GM18873 (cell line): Measurements from ENCODE around the gene DNAAF3.
"Not testable (repeated sequence)": the region's sequence is repeated elsewhere in the genome, so short reads cannot be mapped to it uniquely, and the experiment has no call there.

ENCODE experiments used
- ATAC-seq: cut with Tn5 transposase; IDR thresholded peaks from one replicate; pipeline ENCODE4 v1.9.1; 2021; ENCODE audit warnings: mild to moderate bottlenecking, moderate library complexity, moderate number of reproducible peaks; ENCODE audit not compliant: unreplicated experiment, low FRiP score

DNAAF3 gene

DNA sequence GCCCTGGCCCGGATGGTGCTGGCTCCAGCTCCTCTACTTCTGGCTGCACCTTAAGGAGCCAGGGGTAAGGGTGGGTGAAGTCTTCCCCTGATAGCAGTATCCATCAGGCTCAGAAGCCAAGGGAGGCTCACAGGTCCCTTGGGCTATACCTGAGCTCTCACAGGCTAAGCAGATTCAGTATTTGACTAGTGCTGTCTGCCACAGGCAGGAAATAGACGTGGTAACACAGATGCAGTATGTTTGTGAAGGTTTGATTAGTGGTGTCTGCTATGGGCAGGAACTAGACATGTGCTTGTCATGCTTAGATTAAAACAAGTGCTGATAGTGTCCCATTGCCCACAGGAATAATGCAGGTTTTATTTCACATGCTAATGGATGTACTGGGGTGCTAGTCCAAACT lies 9.7 kb upstream of the DNAAF3 start:
- ATAC-seq: no peak

DNA sequence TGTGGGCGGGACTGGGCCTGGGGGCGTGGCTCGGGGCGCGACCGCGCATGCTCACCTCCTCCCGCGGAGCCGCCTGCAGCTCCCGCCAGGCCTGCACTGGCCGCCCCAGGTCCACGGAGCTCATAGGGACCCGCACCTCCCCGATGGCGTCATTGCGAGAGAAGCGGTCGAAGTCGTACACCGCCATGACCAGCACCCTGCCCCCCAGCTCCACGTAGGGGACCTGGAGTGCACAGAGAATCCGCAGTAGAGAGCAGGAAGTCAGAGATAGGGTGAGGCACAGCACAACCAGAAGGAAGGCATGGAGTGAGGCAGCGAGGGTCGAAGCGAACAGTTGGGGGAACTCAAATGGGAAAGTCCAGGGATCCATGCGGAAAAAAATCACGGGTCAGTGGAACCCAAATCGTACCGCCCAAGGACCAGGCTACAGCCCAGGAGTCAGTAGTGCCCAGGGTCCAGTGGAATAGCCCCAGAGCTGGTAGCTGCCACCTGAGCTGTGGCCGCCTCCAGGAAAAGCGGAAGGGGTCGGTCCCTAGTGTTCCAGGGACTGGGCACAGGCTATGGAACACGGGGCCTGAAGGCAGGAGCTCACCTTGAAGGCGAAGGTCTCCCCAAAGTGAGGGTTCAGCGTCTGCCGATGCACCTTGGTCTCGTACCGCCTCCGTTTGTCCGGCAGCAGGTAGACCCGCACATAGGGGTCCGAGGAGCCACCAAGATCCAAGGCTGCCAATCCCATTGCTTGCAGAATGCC lies 8.9 kb upstream of the DNAAF3 start:
- no peak for ATAC-seq

DNA sequence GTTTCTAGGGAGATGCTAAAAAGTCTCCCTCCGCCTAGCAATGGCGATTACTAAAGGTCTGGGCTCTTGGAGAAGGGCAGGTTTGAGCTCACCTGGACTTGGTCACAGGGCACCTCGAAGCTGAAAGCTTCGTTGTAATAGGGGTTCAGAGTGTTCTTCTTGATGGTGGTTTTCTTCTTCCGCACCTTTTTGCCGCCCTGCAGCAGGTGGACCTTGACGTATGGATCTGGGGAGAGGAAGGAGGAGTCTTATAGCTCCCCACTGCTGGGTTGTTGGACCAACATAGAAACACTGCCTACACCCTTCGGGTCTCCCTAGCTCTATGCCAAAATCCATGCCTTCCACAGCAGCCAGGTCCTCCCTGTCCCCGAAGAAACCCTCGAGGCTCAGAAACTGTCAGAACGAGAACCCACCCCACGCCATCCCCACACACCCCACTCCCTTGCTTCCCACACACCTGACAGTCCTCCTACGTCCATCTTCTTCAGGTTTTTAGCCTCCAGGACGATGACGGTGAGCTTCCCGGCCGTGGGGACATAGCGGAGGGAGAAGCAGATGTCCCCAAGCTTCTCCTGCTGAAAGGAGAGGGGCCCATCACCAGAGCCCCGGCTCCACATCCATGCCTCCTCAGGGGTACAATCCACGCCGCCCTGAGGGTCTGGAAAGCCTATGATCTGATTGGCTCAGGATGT lies 8.2 kb upstream of the DNAAF3 start:
- no peak for ATAC-seq

DNA sequence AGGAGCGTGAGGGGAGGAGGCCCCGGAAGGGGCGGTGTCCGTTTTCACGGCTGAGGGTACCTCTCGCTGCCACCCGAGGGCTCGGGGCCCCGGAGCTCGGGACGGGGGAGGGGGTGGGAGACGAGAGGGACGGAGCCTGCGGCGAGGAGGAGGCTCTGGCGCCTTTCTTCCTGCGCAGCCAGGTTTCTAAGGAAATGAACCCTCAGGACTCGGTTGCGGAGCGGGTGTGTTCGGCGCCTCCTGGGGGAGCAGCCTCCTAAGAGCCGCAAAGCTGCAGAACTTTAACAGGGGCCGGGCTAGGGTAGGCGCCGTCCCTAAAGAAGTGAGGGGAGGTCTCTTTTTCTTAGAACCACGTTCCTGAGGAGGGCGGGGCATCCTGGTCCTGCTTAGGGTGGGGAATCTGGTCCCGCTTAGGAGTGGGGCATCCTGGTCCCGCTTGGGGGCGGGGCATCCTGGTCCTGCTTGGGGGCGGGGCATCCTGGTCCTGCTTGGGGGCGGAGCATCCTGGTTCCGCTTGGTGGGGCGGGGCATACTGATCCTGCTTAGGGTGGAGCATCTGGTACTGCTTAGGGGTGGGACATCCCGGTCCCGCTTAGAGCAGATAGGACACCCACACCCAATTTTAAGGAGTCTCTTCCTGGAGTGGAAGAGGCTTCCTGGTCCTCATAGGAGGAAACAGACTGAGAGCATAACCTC lies 7.4 kb upstream of the DNAAF3 start:
- ATAC-seq: no peak

DNA sequence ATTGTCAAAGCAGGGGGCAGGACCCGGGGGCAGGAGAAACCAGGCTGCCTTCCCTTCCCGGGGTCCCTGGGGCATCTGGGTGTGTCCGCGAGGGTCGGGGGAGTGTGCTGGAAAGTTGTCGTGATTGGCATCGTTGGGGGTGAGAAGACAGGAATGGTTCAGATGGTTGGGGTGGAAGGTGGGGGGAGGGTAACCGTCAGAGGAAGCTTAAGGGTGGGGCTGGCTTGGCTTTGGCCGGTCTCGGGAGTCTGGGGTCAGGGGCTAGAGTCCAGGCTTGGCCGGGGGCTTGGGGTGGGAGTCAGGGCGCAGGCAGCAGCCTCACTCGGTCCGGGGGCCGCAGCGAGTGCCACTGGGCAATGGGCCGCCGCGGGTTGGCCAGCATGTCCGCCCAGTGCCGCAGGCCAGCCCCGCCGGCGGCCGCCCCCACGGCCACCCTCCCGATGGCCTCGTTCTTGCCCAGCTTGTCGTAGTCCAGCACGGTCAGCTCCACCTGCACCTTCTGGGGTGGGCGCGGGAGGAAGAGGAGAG lies 6.8 kb upstream of the DNAAF3 start:
- no peak for ATAC-seq

DNA sequence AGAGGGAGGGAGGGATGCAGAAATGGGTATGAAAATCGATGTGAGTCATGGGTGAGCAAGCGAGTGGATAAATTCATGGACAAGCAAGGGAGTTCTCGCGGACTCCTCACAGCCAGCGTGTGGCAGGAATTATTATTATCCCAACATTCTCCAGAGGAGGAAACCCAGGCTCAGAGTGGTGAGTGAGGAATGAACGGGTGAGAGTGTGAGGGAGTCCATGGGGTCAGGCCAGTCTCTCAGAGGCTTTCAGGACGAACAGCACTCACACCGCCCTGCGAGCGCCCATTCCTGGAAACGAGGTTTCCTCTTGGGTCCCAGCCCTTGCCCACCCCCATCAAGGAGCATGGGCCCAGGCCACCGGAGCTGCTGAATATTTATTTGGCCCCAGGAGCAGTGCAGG lies 6.3 kb upstream of the DNAAF3 start:
- ATAC-seq: no peak

DNA sequence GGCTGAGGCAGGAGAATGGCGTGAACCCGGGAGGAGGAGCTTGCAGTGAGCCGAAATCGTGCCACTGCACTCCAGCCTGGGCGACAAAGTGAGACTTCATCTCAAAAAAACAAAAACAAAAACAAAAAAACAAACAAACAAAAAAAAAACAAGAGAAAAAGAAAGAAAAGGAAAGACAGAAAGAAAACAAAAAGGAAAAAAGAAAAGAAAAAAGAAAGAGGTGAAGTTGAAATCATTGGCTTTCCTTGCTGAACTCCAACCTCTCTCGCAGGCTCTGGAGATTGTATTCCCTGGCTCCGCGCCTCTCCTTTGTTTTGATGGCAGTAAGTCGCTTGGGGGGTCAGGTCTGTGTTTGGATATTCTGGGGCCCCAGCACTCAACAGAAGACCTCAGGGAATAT lies 5.9 kb upstream of the DNAAF3 start:
- ATAC-seq: not testable (repeated sequence)

DNA sequence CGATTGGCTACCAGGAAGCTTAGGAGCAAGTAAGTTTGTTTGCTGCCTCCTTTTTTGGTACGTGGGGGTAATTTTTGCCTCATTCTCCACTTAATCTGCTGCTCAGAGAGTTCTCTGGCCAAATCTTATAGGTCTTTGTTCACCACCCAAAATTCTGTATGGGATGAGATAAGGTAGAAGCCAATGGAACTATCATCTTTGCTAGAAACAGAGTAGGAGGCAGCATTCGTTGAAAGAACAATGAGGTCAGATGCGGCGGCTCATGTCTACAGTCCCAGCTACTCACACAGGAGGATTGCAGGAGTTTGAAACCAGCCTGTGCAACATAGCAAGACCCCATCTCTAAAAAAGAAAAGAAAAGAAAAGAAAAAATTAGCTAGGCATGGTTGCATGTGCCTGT lies 5.0 kb upstream of the DNAAF3 start:
- no peak for ATAC-seq

DNA sequence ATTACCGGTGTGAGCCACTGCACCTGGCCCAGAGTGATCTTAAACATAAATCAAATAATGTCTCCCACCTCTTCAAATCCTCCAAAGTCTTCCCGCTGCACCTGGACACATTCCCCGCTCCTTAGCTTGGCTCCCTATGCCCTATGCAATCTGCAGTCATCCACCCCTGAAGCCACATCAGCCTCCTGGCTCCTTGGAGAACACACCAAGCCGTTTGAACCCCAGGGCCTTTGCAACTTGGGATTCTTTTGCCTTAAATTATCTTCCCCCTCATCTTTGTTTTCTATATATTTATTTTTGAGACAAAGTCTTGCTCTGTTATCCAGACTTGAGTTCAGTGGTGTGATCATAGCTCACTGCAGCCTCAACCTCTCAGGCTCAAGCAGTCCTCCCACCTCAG lies 2.7 kb upstream of the DNAAF3 start:
- no peak for ATAC-seq

DNA sequence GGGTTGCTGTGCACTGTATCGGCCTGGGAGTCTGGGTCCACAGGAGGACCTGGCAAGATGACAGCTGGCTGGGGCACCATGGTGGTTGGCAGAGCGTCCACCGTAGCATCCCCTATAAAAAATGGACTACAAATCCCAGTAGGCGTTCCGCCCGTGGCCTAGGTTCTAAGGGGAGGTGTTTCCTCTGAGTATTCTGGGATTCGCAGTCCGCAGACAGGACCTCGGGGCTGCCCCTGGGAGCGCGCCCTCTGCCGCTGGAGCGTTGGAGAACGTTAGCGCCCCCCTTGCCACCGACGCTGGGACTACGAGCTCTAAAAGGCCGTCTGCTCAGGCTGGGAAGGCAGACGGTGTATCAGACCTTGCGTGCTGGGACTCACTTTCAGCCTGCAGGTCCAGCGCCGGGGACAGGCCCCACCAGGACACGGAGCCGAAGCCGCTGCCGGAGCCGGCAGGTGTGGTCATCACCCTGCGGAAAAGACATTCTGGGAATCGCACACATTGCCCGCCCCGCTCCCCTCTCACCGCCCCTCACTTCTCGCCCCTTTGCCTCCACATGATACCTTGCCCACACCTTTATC lies 372 bp downstream of the DNAAF3 start:
- no peak for ATAC-seq

DNA sequence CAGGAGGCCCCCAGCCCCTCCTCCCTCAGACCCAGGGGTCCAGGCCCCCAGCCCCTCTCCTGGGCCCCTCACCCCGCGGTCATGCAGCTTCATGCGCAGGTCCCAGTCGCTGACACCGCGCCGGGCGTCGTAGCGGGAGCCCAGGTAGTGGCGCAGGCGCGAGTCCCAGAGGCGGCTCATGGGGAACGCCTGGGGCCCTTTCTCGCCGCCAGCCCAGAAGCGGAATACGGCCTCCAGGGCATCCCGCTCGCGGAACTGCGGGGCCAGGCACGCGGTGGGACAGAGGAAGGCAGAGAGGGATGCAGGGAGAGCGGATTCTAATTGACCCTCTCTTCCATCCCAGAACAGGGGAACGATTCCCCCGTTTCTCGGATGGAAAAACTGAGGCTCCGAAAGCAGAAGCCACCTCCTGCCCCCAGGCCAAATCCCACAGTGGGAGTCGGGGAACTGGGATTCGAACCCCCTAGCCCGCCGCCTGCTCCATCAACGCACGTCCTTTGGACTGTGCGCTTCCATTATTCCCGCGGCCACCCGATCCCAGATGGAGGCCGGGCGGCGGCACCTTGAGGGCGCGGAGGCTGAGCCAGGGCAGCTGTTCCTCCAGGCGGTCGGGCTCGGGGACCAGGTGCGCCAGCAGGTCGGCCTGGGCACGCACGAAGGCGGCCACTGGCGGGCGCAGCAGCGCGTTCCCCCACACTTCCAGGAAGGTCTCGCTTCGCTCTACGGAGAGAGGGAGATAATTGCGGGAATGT lies 4.7 kb downstream of the DNAAF3 start:
- ATAC-seq: no peak

DNA sequence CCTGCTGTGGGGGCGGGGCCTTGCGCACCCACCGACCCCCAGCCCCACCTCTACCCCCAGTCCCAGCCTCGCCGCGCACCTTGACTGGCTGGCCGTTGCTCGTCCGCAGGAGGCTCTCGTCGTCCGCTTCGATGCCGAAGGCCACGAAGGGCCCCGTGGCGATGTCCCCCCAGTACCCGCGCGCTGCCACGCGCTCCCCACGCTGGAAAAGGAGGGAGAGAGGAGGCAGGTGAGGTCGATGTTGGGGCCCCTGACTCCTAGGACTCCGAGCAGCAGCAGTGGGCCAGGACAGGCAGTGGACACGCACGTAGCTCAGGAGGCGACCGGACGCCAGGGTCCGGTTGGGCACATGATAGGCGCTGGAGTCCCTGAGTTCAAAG lies 5.4 kb downstream of the DNAAF3 start:
- no peak for ATAC-seq

DNA sequence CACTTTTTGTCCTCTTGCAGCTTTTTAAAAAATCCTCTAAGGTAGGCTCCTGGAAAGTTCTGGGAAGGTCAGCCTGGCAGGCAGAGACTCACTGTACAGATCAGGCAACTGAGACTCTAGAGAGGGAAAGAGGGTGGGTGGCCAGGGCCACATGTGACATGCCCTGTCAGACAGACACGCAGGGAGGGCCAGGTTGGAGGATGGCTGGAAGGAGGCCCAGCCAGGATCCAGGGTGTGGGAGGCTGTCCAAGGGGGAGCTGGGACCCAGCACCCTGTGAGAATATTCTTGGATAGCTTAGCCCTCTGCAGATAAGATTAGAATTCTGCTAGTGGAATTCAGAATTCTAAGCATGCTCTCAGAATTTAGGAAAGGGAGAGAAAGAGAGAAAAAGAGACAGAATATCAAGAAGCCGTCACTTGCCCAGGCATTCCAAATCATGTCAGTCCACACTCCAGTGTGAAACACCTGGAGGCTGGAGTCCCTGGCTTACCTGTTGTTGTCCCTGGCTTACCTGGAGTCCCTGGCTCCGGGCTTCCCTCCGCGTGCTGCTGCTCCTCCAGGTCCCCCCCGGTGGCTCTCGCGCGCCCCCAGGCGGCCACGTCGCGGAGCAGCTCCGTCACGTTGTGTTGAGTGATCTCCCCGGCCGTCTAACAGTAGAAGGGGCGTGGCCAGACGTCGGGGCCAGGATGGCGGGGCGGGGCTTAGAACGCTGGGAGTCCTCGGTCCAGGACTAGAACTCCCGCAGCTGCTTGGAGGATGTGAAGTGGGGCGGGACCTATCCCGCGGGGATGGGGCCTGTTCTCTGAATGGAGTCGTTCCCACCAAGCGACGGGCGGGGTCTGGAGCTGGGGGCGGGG lies 6.1 kb downstream of the DNAAF3 start:
- ATAC-seq: no peak

DNA sequence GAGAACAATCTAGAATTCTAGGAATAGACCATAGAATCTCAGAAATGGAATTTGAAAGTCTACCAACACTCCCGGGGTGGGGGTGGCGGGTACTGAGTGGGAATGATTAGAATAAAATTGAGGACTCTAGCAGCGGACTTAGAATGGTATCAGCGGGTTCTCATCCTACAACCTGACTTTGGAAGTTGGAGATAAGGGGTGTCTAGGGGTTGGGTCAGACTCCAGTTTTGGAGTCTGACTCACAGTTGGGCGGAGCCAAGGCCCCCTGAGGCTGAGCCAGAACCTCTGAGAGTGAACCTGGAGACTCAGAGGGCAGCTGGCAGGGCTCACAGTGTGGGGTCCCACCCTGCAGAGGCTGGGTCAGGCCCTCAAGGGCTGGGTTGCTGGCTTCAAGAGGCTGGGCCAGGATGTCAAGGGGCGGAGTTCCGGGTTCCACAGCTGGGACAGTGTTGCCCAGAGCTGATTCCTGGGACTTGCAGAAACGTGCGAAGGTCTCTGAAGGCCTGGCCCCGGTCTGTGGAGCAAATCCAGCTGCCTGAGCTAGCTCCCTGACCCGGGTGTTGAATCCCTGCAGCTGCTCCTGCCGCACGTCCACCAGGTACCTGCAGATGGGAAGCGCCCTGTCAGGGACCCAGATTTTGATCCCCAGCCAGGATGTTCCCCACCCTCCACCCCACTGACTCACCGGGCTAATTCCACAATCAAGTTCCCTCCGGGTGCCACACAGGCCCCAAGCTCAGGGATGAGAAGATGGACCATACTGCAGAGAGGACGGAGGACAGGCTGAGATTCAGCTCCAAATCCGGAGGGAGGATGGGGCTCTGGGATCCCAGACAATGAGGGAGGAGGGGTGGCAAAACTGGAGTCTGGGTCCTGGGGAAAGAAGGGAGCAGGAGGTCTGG lies 7.3 kb downstream of the DNAAF3 start:
- no peak for ATAC-seq

DNA sequence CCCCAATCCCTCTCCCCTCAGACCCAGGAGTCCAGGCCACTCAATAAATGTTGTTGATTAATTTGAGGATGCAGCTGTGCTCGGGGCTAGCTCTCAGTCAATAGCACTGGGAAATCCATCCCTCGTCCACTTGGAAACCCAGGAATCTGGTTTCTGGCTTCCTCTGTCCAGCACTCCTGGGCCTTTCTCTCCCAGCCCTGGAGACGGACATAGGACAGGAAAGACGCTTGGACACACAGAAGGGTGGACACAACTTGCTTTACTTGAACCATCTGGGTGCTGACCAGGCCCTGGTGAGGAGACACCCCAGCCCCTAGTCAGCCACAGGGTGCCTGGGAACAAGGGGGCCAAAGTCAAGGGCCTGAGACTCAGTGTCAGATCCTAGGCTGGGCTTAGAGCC lies 8.0 kb downstream of the DNAAF3 start:
- ATAC-seq: no peak

DNA sequence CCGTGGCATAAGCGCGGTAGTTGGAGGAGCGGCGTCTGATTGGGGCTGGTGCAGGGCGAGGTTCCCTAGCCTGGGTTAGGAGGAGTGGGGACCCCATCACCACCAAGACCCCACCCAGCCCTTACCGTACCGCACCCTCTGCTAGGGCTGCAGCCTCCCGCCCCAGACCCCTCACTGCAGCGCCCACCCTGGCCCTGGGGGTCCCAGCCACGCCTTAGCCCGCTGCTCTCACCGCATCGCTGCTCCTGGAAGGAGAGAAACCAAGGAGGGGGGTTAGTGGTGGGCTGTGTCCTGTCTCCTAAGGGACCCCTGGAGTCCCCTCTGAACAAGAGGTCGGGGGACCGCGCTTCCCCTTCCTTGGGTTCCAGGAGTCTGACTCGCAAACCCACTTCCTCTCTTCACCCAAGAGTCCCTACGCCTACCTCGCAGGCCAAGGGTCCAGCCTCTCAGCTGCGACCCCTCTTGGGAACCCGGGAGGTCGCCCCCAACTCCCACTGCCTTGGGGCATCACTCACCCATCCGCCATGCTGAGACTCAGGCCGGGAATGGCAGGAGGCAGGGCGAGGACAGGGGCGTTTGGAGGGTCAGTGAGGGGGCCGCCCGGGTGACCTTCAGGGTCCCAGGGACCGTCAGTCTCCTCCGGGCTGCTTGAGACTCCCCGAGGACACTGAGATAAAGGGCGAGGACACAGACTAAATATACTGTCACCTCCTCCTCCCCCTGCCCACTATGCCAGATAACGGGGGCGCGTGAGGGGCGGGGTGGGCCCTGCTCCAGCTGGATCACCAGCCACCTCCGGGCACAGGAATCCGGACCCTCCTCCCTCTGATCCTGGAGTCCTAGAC lies 9.1 kb downstream of the DNAAF3 start, which contains the start of gene TNNI3:
TSS of gene TNNI3 (minus strand) at position 669 of the 845 bp plus-strand sequence. CDS start at position 526, 143 bp downstream.
- ATAC-seq: no peak
